Endothelial cell of umbilical vein (primary cell): ENCODE results near the gene C5AR2. TPM values are rescaled to one million over a fixed set of nuclear protein-coding genes. Genes with fewer than 3 reads are reported as not detected.

Experiments
- BruUV-seq: library from RNA; stranded (reverse); fragments of 400-500 nt; replicated peaks from 2 replicates; lab custom pipeline; 2021; lab: Mats Ljungman, UMichigan
- CTCF ChIA-PET: fragments of 300-600, 350-600 bp; sonication (Branson Sonifier 250); formaldehyde crosslinking; loops from one replicate; lab custom pipeline; 2021; ENCODE audit warnings: antibody characterized with exemption, inconsistent platforms; lab: Charles Lee
- POLR2A ChIA-PET: fragments of 300-600, 350-600 bp; sonication (Branson Sonifier 250); formaldehyde crosslinking; loops from one replicate; lab custom pipeline; 2021; ENCODE audit warnings: antibody characterized with exemption, inconsistent platforms; lab: Charles Lee
- DNase-seq: peaks from one replicate; pipeline ENCODE4 v3.0.0-alpha.2; 2011; ENCODE audit warnings: low read depth, low spot score
- FAIRE-seq: peaks from 2 replicates; lab custom pipeline; 2011; peaks lifted over from hg19 to GRCh38; lab: Jason Lieb, UNC
- H2AFZ ChIP-seq: 2 replicates; pipeline ENCODE4 v1.6.0; 2012; ENCODE audit warnings: low read depth, low read length, control low read depth, inconsistent platforms
- H3K27ac ChIP-seq: 2 replicates; pipeline ENCODE4 v1.5.1; 2011; ENCODE audit warnings: low read depth, mild to moderate bottlenecking, control low read depth, low read length, moderate library complexity; ENCODE audit not compliant: insufficient read depth
- H3K27me3 ChIP-seq, 2 experiments: 2 replicates each; pipeline versions ENCODE4 v1.6.0 to v1.6.1; 2011; ENCODE audit warnings: low read length in 2 of 2, mixed read lengths in 1 of 2; ENCODE audit not compliant: control insufficient read depth in 2 of 2, insufficient read depth in 2 of 2
- H3K36me3 ChIP-seq, 2 experiments: 2 replicates in 1 of 2; 3 replicates in 1 of 2; pipeline ENCODE4 v1.5.1; 2011; ENCODE audit warnings: low read length in 2 of 2, mild to moderate bottlenecking in 1 of 2, moderate library complexity in 1 of 2; ENCODE audit not compliant: control insufficient read depth in 2 of 2, insufficient read depth in 2 of 2; ENCODE audit errors: extremely low read depth in 1 of 2
- H3K4me1 ChIP-seq: 3 replicates; pipeline ENCODE4 v1.5.1; 2011; ENCODE audit warnings: mild to moderate bottlenecking, low read length; ENCODE audit not compliant: control insufficient read depth, insufficient read depth; ENCODE audit errors: extremely low read depth
- H3K4me2 ChIP-seq: 2 replicates; pipeline ENCODE4 v1.6.1; 2011; ENCODE audit warnings: low read length, control low read depth, mixed read lengths; ENCODE audit not compliant: insufficient read depth
- H3K4me3 ChIP-seq, 3 experiments: fragments of 200-600 bp in 1 of 3; sonication (generic), shearing (Covaris generic) in 1 of 3; replicated peaks in 1 of 3; 2 replicates each; pipeline ENCODE4 v1.5.1; 2011 to 2016; ENCODE audit warnings: control low read depth in 3 of 3, low read length in 3 of 3, mild to moderate bottlenecking in 2 of 3, inconsistent platforms in 1 of 3, low read depth in 1 of 3, moderate library complexity in 1 of 3; ENCODE audit not compliant: insufficient read depth in 1 of 3
- H3K79me2 ChIP-seq: 2 replicates; pipeline ENCODE4 v1.6.0; 2012; ENCODE audit warnings: low read length, inconsistent platforms; ENCODE audit not compliant: control insufficient read depth, insufficient read depth
- H3K9ac ChIP-seq: replicated peaks from 2 replicates; pipeline ENCODE3; 2011; ENCODE audit warnings: low read length, control low read depth; ENCODE audit not compliant: insufficient read depth; ENCODE audit errors: extremely low read depth
- H3K9me1 ChIP-seq: replicated peaks from 3 replicates; pipeline ENCODE4 v1.6.0; 2011; ENCODE audit warnings: mild to moderate bottlenecking, low read length; ENCODE audit not compliant: control insufficient read depth, insufficient read depth; ENCODE audit errors: extremely low read depth
- H3K9me3 ChIP-seq: replicated peaks from 2 replicates; pipeline ENCODE4 v1.5.1; 2012; ENCODE audit warnings: low read length, inconsistent platforms; ENCODE audit not compliant: control insufficient read depth, insufficient read depth
- H4K20me1 ChIP-seq: replicated peaks from 2 replicates; pipeline ENCODE3; 2011; ENCODE audit warnings: mild to moderate bottlenecking, low read length; ENCODE audit not compliant: control insufficient read depth, insufficient read depth; ENCODE audit errors: extremely low read depth
- EZH2 ChIP-seq: IDR thresholded peaks from 2 replicates; pipeline ENCODE4 v1.6.1; 2012; ENCODE audit warnings: borderline replicate concordance, low read depth, mild to moderate bottlenecking, moderate library complexity, low read length, inconsistent platforms; ENCODE audit not compliant: severe bottlenecking
- FOS ChIP-seq: IDR thresholded peaks from 2 replicates; pipeline ENCODE4 v1.6.1; 2011; ENCODE audit warnings: mild to moderate bottlenecking, low read length, moderate library complexity, borderline replicate concordance; ENCODE audit not compliant: insufficient read depth
- JUN ChIP-seq: IDR thresholded peaks from 2 replicates; pipeline ENCODE4 v1.6.1; 2011; ENCODE audit warnings: borderline replicate concordance, low read depth; ENCODE audit not compliant: insufficient read length, insufficient read depth
- MAX ChIP-seq: IDR thresholded peaks from 2 replicates; pipeline ENCODE4 v1.6.1; 2011; ENCODE audit not compliant: insufficient read depth, insufficient read length
- MYC ChIP-seq: IDR thresholded peaks from one replicate; pipeline ENCODE4 v1.6.1; 2011; ENCODE audit warnings: mild to moderate bottlenecking, low read depth, low read length
- POLR2AphosphoS5 ChIP-seq: IDR thresholded peaks from 2 replicates; pipeline ENCODE4 v1.6.1; 2012; ENCODE audit warnings: low read depth, mild to moderate bottlenecking, control low read depth, low read length, moderate library complexity; ENCODE audit not compliant: insufficient read depth
- dilution Hi-C: fragments of 300-500 bp; cut with MboI; formaldehyde crosslinking; loops from one replicate; pipeline ENCODE4 v1.15.0; 2019; ENCODE audit warnings: low sequenced_read_pairs; ENCODE audit not compliant: extremely low pct_ligation_motif_present
- intact Hi-C: fragments of 100-400 bp; cut with micrococcal nuclease; formaldehyde crosslinking; loops from one replicate; pipeline ENCODE4 v1.10.0; 2022
- polyA plus RNA-seq, 4 experiments: library from polyadenylated mRNA; depleted of rRNA in 3 of 4; stranded (reverse) in 3 of 4; unstranded in 1 of 4; fragments of >200 nt; gene quantifications; 2 replicates each; pipeline versions ENCODE4 v1.2.1 to v1.2.3, GENCODE V29; 2011 to 2012; ENCODE audit warnings: missing spikeins in 1 of 4
- total RNA-seq: library from RNA; stranded (reverse); gene quantifications from 2 replicates; pipeline ENCODE4 v1.2.3, GENCODE V29; 2021

The C5AR2 gene
- total and polyA plus RNA-seq, 2 donors (not counting 3 experiments of a cell fraction or from before 2014, with no cell fraction given): not detected

- no peak overlapping the region for H3K9ac ChIP-seq
- BruUV-seq: no TSS peak
- H3K27ac ChIP-seq: no peak overlapping the region
- FAIRE-seq: no peak
- DNase-seq: no peak
- intact Hi-C loops (no loop called here), dilution Hi-C loops (no loop called here)
- no peaks in the 10 kb centered on the region for H4K20me1 ChIP-seq
- no peak overlapping the region for H3K4me2 ChIP-seq
- TF ChIP-seq EZH2: no peak
- no peak for TF ChIP-seq JUN
- no peak for TF ChIP-seq FOS
- no peak for TF ChIP-seq POLR2AphosphoS5
- no peak for TF ChIP-seq MAX
- no peak for TF ChIP-seq MYC
- H3K9me3 ChIP-seq: no peaks in the 10 kb centered on the region
- ChIA-PET CTCF (interaction anchor here (1.0 to 2.0 kb wide), 4 partner anchors 11 to 32 kb away, joined by 3 to 5 read pairs (median 4); partner anchors contain the start of gene DHX34), POLR2A (interaction anchor here (1.3 kb wide), 1 partner anchor 32 kb away, joined by 3 read pairs; no protein-coding TSS in a partner anchor)
- H3K36me3 ChIP-seq: no peaks in the 10 kb centered on the region
- no peaks in the 10 kb centered on the region for H3K9me1 ChIP-seq
- no peak overlapping the region for H3K4me3 ChIP-seq
- H3K4me1 ChIP-seq: no peaks in the 10 kb centered on the region
- no peak overlapping the region for H2AFZ ChIP-seq
- H3K27me3 ChIP-seq: peaks cover 0 to 3% of the 10 kb centered on the region in 2 experiments
- H3K79me2 ChIP-seq: no peaks in the 10 kb centered on the region
Measured at GRCh38 chr19:47316513-47316912, 15.5 kb upstream of the C5AR2 start.
